Mesenchymal stem cell (in vitro differentiated cells and primary cell): Measurements from ENCODE around the gene NID1.
A peak's percentile ranks its signal among the peaks of the same experiment; 100 is the strongest.

ENCODE experiments used
- DNase-seq: peaks from one replicate; pipeline ENCODE4 v3.0.0-alpha.2; 2013
- H2AFZ ChIP-seq: one replicate; pipeline ENCODE4 v1.6.1; 2013; ENCODE audit warnings: low read depth, mild to moderate bottlenecking, control low read depth, inconsistent platforms, low read length, moderate library complexity
- H2AK5ac ChIP-seq: 2 replicates; pipeline ENCODE4 v1.6.1; 2013; ENCODE audit warnings: low read length, moderate library complexity, mild to moderate bottlenecking, inconsistent platforms; ENCODE audit not compliant: severe bottlenecking
- H2BK120ac ChIP-seq: one replicate; pipeline ENCODE4 v1.6.1; 2013; ENCODE audit warnings: low read depth, mild to moderate bottlenecking, inconsistent platforms, low read length, moderate library complexity
- H2BK12ac ChIP-seq, 2 experiments: one replicate each; pipeline ENCODE4 v1.6.1; 2013; ENCODE audit warnings: inconsistent platforms in 2 of 2, low read length in 2 of 2, mild to moderate bottlenecking in 2 of 2, moderate library complexity in 2 of 2, control low read depth in 1 of 2
- H2BK15ac ChIP-seq: one replicate; pipeline ENCODE4 v1.6.1; 2013; ENCODE audit warnings: mild to moderate bottlenecking, low read depth, inconsistent platforms; ENCODE audit not compliant: poor library complexity, severe bottlenecking
- H2BK5ac ChIP-seq: 2 replicates; pipeline ENCODE4 v1.6.1; 2013; ENCODE audit warnings: low read depth, mild to moderate bottlenecking, low read length, control low read depth, inconsistent platforms; ENCODE audit not compliant: poor library complexity, severe bottlenecking
- H3K14ac ChIP-seq, 2 experiments: one replicate each; pipeline ENCODE4 v1.6.1; 2013; ENCODE audit warnings: inconsistent platforms in 2 of 2, low read length in 2 of 2, control low read depth in 1 of 2, mild to moderate bottlenecking in 1 of 2, moderate library complexity in 1 of 2
- H3K18ac ChIP-seq, 2 experiments: one replicate each; pipeline ENCODE4 v1.6.1; 2013; ENCODE audit warnings: inconsistent platforms in 2 of 2, low read length in 2 of 2, control low read depth in 1 of 2, low read depth in 1 of 2, mild to moderate bottlenecking in 1 of 2
- H3K23ac ChIP-seq, 2 experiments: one replicate each; pipeline ENCODE4 v1.6.1; 2013; ENCODE audit warnings: inconsistent platforms in 2 of 2, low read length in 2 of 2, mild to moderate bottlenecking in 2 of 2, moderate library complexity in 2 of 2, control low read depth in 1 of 2
- H3K27ac ChIP-seq: 2 replicates; pipeline ENCODE4 v1.5.1; 2013; ENCODE audit warnings: mild to moderate bottlenecking, moderate library complexity, low read length, control low read depth, inconsistent platforms; ENCODE audit not compliant: poor library complexity, severe bottlenecking
- H3K27me3 ChIP-seq, 2 experiments: 2 replicates each; pipeline versions ENCODE4 v1.6.1 to v1.7.0; 2013; ENCODE audit warnings: low read length in 2 of 2, mild to moderate bottlenecking in 2 of 2, moderate library complexity in 2 of 2, control low read depth in 1 of 2, inconsistent platforms in 1 of 2; ENCODE audit not compliant: control insufficient read depth in 1 of 2, insufficient read depth in 1 of 2
- H3K36me3 ChIP-seq, 2 experiments: 2 replicates each; pipeline versions ENCODE4 v1.6.1 to v1.7.0; 2013; ENCODE audit warnings: low read length in 2 of 2, control low read depth in 1 of 2, inconsistent platforms in 1 of 2, low read depth in 1 of 2, mild to moderate bottlenecking in 1 of 2; ENCODE audit not compliant: insufficient read depth in 2 of 2, control insufficient read depth in 1 of 2
- H3K4ac ChIP-seq, 2 experiments: one replicate each; pipeline ENCODE4 v1.6.1; 2013; ENCODE audit warnings: inconsistent platforms in 2 of 2, low read length in 2 of 2, mild to moderate bottlenecking in 2 of 2, moderate library complexity in 2 of 2, control low read depth in 1 of 2, low read depth in 1 of 2
- H3K4me1 ChIP-seq: 2 replicates; pipeline ENCODE4 v1.6.1; 2013; ENCODE audit warnings: low read depth, low read length, control low read depth; ENCODE audit not compliant: control insufficient read depth, insufficient read depth
- H3K4me2 ChIP-seq: 2 replicates; pipeline ENCODE4 v1.6.1; 2013; ENCODE audit warnings: low read length, mild to moderate bottlenecking, inconsistent platforms; ENCODE audit not compliant: poor library complexity, severe bottlenecking
- H3K4me3 ChIP-seq, 2 experiments: 2 replicates each; pipeline versions ENCODE4 v1.5.1 to v1.7.0; 2013; ENCODE audit warnings: low read length in 2 of 2, mild to moderate bottlenecking in 2 of 2, control low read depth in 1 of 2, low read depth in 1 of 2; ENCODE audit not compliant: insufficient read depth in 1 of 2
- H3K79me1 ChIP-seq: replicated peaks from 2 replicates; pipeline ENCODE4 v1.6.1; 2013; ENCODE audit warnings: mild to moderate bottlenecking, control low read depth, low read length, inconsistent platforms; ENCODE audit not compliant: poor library complexity, severe bottlenecking
- H3K9ac ChIP-seq: 2 replicates; pipeline ENCODE4 v1.7.0; 2013; ENCODE audit warnings: mild to moderate bottlenecking, low read length, moderate library complexity
- H3K9me3 ChIP-seq: 2 replicates; pipeline ENCODE4 v1.7.0; 2013; ENCODE audit warnings: mild to moderate bottlenecking, low read length; ENCODE audit not compliant: control insufficient read depth
- H4K8ac ChIP-seq: one replicate; pipeline ENCODE4 v1.6.1; 2013; ENCODE audit warnings: inconsistent platforms, mild to moderate bottlenecking, low read length, moderate library complexity
- H4K91ac ChIP-seq: one replicate; pipeline ENCODE4 v1.6.1; 2013; ENCODE audit warnings: mild to moderate bottlenecking, low read length, inconsistent platforms
- WGBS: methylation state at CpG from one replicate; pipeline ENCODE4 v1.1.7; 2013; ENCODE audit warnings: mixed read lengths; 5-methylcytosine and 5-hydroxymethylcytosine counted together

The NID1 gene

GRCh38 chr1:235938709-235939479 lies 126.0 kb downstream of the NID1 start:
- Histone ChIP-seq H3K18ac (no peak overlapping the region), H2AFZ (no peak overlapping the region), H3K36me3 (no peaks in the 10 kb centered on the region), H3K79me1 (no peaks in the 10 kb centered on the region), H3K4me1 (peaks cover 5% of the 10 kb centered on the region), H3K4ac (no peak overlapping the region), H2BK12ac (peak overlapping the region in 1 of 2 experiments; percentile 18), H3K4me2 (no peak overlapping the region), H3K9ac (no peak overlapping the region), H3K14ac (no peak overlapping the region), H3K27ac (no peak overlapping the region), H3K27me3 (no peaks in the 10 kb centered on the region), H2AK5ac (no peak overlapping the region), H3K9me3 (no peaks in the 10 kb centered on the region), H2BK15ac (no peak overlapping the region), H4K8ac (no peak overlapping the region), H4K91ac (no peak overlapping the region), H2BK5ac (no peak overlapping the region), H3K23ac (no peak overlapping the region), H3K4me3 (no peak overlapping the region), H2BK120ac (no peak overlapping the region)
- WGBS: 62% methylated on average over 6 of the region's 7 CpGs
- no peak for DNase-seq

- DNase-seq: no peak
- no peak overlapping the region for H4K91ac ChIP-seq
- no peak overlapping the region for H3K27ac ChIP-seq
- no peak overlapping the region for H3K9ac ChIP-seq
- H3K27me3 ChIP-seq: no peaks in the 10 kb centered on the region
- WGBS: 86% methylated on average over 5 of the region's 5 CpGs
- H4K8ac ChIP-seq: no peak overlapping the region
- no peak overlapping the region for H3K4me2 ChIP-seq
- H3K14ac ChIP-seq: no peak overlapping the region
- no peaks in the 10 kb centered on the region for H3K36me3 ChIP-seq
- no peak overlapping the region for H2BK5ac ChIP-seq
- no peak overlapping the region for H3K18ac ChIP-seq
- H3K9me3 ChIP-seq: no peaks in the 10 kb centered on the region
- H3K79me1 ChIP-seq: no peaks in the 10 kb centered on the region
- H3K23ac ChIP-seq: no peak overlapping the region
- no peak overlapping the region for H2AFZ ChIP-seq
- H3K4me1 ChIP-seq: no peaks in the 10 kb centered on the region
- H2BK12ac ChIP-seq: no peak overlapping the region
- H2BK15ac ChIP-seq: no peak overlapping the region
- no peak overlapping the region for H3K4me3 ChIP-seq
- no peak overlapping the region for H2AK5ac ChIP-seq
- H2BK120ac ChIP-seq: no peak overlapping the region
- no peak overlapping the region for H3K4ac ChIP-seq
Observed at GRCh38 chr1:235937123-235937522, 127.8 kb downstream of the NID1 start.

GRCh38 chr1:235935235-235936225 lies 129.4 kb downstream of the NID1 start:
- Histone ChIP-seq H3K27ac (no peak overlapping the region), H3K79me1 (no peaks in the 10 kb centered on the region), H3K4ac (no peak overlapping the region), H2BK12ac (no peak overlapping the region), H3K9ac (no peak overlapping the region), H3K27me3 (no peaks in the 10 kb centered on the region), H3K9me3 (no peaks in the 10 kb centered on the region), H3K23ac (peak overlapping the region in 1 of 2 experiments; percentile 54), H3K18ac (peak overlapping the region in 1 of 2 experiments; percentile 18), H3K36me3 (no peaks in the 10 kb centered on the region), H3K4me1 (no peaks in the 10 kb centered on the region), H3K14ac (no peak overlapping the region), H2BK120ac (no peak overlapping the region), H2AFZ (no peak overlapping the region), H2BK5ac (no peak overlapping the region), H3K4me2 (no peak overlapping the region), H4K91ac (no peak overlapping the region), H2BK15ac (no peak overlapping the region), H3K4me3 (no peak overlapping the region), H4K8ac (no peak overlapping the region), H2AK5ac (no peak overlapping the region)
- 84% methylated on average over 21 of the region's 23 CpGs for WGBS
- no peak for DNase-seq

GRCh38 chr1:235933766-235934116 lies 131.1 kb downstream of the NID1 start:
- Histone ChIP-seq H3K14ac (no peak overlapping the region), H3K4me3 (no peak overlapping the region), H2BK15ac (no peak overlapping the region), H2BK12ac (no peak overlapping the region), H3K23ac (no peak overlapping the region), H3K9me3 (no peaks in the 10 kb centered on the region), H3K27me3 (no peaks in the 10 kb centered on the region), H2AK5ac (no peak overlapping the region), H3K4me1 (no peaks in the 10 kb centered on the region), H3K27ac (no peak overlapping the region), H2BK5ac (no peak overlapping the region), H3K18ac (no peak overlapping the region), H4K91ac (no peak overlapping the region), H3K79me1 (no peaks in the 10 kb centered on the region), H3K9ac (no peak overlapping the region), H3K4me2 (no peak overlapping the region), H4K8ac (no peak overlapping the region), H2BK120ac (no peak overlapping the region), H2AFZ (no peak overlapping the region), H3K4ac (no peak overlapping the region), H3K36me3 (no peaks in the 10 kb centered on the region)
- no CpG with 5 or more reads among the region's 4 CpGs for WGBS
- no peak for DNase-seq
